Endothelial cell (in vitro differentiated cells): ENCODE results near the gene HARBI1. TPM values are rescaled to one million over a fixed set of nuclear protein-coding genes. Genes with fewer than 3 reads are reported as not detected.

ENCODE experiments used
- total RNA-seq: library from RNA; stranded (reverse); fragmentation: NEBNext Ultra II Directional; extraction: Animal tissue kit (Norgen Biotek cat#: 25700); gene quantifications from one replicate; pipeline ENCODE4 v1.2.1, GENCODE V29; 2021; ENCODE audit not compliant: unreplicated experiment

Gene HARBI1
- total RNA-seq, 1 donor from 2014 or later: 6.1 TPM

Other genes with a start within 250 kb of the HARBI1 start
- 553 TPM for gene MDK, start 235.6 kb downstream of the HARBI1 start, total RNA-seq
- gene CHRM4, start 225.5 kb downstream of the HARBI1 start, total RNA-seq: not detected
- gene AMBRA1, start 23.2 kb downstream of the HARBI1 start, total RNA-seq: 36.9 TPM
- gene ATG13, start 326 bp upstream of the HARBI1 start, total RNA-seq: 85.6 TPM
- gene ARHGAP1, start 83.4 kb upstream of the HARBI1 start, total RNA-seq: 69.5 TPM
- gene ZNF408, start 83.8 kb upstream of the HARBI1 start, total RNA-seq: 23.2 TPM
- gene F2, start 102.0 kb upstream of the HARBI1 start, total RNA-seq: 4.4 TPM
- gene CKAP5, start 229.1 kb upstream of the HARBI1 start, total RNA-seq: 84.4 TPM